ENCODE results near the gene SESTD1. TPM values are rescaled to one million over a fixed set of nuclear protein-coding genes. Genes with fewer than 3 reads are reported as not detected.

The SESTD1 gene
- total and polyA plus RNA-seq, 2 donors from 2014 or later: 9.8 to 93.5 TPM

GRCh38 chr2:179268277-179268925 lies 3.8 kb upstream of the SESTD1 start:
- DNase-seq: no peak
- Histone ChIP-seq H3K36me3 (ENCODE audit: control insufficient read depth in 2 of 3, insufficient read depth in 3 of 3, low read length in 3 of 3) (no peaks in the 10 kb centered on the region), H3K9me3 (ENCODE audit: control insufficient read depth in 2 of 3, insufficient read depth in 1 of 3, low read length in 3 of 3) (no peaks in the 10 kb centered on the region), H3K4me1 (ENCODE audit: control insufficient read depth in 2 of 3, insufficient read depth in 2 of 3, low read depth in 1 of 3, low read length in 3 of 3) (no peaks in the 10 kb centered on the region), H3K4me3 (ENCODE audit: low read length in 3 of 3) (no peak overlapping the region), H3K9ac (ENCODE audit: low read length in 3 of 3) (no peak overlapping the region), H3K27me3 (ENCODE audit: control insufficient read depth, insufficient read depth, low read length) (no peaks in the 10 kb centered on the region), H3K27ac (ENCODE audit: low read depth in 2 of 2, low read length in 2 of 2) (no peak overlapping the region)
- no peak for TF ChIP-seq CTCF (IDR thresholded peaks at IDR 0.05; ENCODE audit: borderline replicate concordance, extremely low read depth, insufficient read depth)
- no peak for FAIRE-seq
- intact Hi-C loops (cut with DNase I): no loop called here

GRCh38 chr2:179266271-179266670 lies 1.6 kb upstream of the SESTD1 start:
- DNase-seq (no peak), FAIRE-seq (no peak)
- H3K4me1 ChIP-seq (ENCODE audit: control insufficient read depth in 2 of 3, insufficient read depth in 2 of 3, low read depth in 1 of 3, low read length in 3 of 3): peaks cover 0 to 4% (median 0%) of the 10 kb centered on the region in 3 donors
- H3K36me3 ChIP-seq (ENCODE audit: control insufficient read depth in 2 of 3, insufficient read depth in 3 of 3, low read length in 3 of 3): no peaks in the 10 kb centered on the region
- H3K9me3 ChIP-seq (ENCODE audit: control insufficient read depth in 2 of 3, insufficient read depth in 1 of 3, low read length in 3 of 3): no peaks in the 10 kb centered on the region
- H3K4me3 ChIP-seq (ENCODE audit: low read length in 3 of 3): no peak overlapping the region
- no peak for TF ChIP-seq CTCF (IDR thresholded peaks at IDR 0.05; ENCODE audit: borderline replicate concordance, extremely low read depth, insufficient read depth)
- H3K27me3 ChIP-seq (ENCODE audit: control insufficient read depth, insufficient read depth, low read length): no peaks in the 10 kb centered on the region
- no peak overlapping the region for H3K27ac ChIP-seq (ENCODE audit: low read depth in 2 of 2, low read length in 2 of 2)
- H3K9ac ChIP-seq (ENCODE audit: low read length in 3 of 3): no peak overlapping the region
- intact Hi-C loops (cut with DNase I): no loop called here

- intact Hi-C loops (cut with DNase I): no loop called here
- H3K27me3 ChIP-seq (ENCODE audit: control insufficient read depth, insufficient read depth, low read length): no peaks in the 10 kb centered on the region
- DNase-seq: no peak
- no peaks in the 10 kb centered on the region for H3K9me3 ChIP-seq (ENCODE audit: control insufficient read depth in 2 of 3, insufficient read depth in 1 of 3, low read length in 3 of 3)
- peaks cover 0 to 4% (median 2%) of the 10 kb centered on the region in 3 donors for H3K4me1 ChIP-seq (ENCODE audit: control insufficient read depth in 2 of 3, insufficient read depth in 2 of 3, low read depth in 1 of 3, low read length in 3 of 3)
- H3K4me3 ChIP-seq (ENCODE audit: low read length in 3 of 3): peak overlapping the region; percentile 55 to 71 (median 63)
- no peak for FAIRE-seq
- no peak for TF ChIP-seq CTCF (IDR thresholded peaks at IDR 0.05; ENCODE audit: borderline replicate concordance, extremely low read depth, insufficient read depth)
- H3K36me3 ChIP-seq (ENCODE audit: control insufficient read depth in 2 of 3, insufficient read depth in 3 of 3, low read length in 3 of 3): no peaks in the 10 kb centered on the region
- H3K27ac ChIP-seq (ENCODE audit: low read depth in 2 of 2, low read length in 2 of 2): peak overlapping the region; percentile 1 to 33
- H3K9ac ChIP-seq (ENCODE audit: low read length in 3 of 3): peak overlapping the region; percentile 10 to 33 (median 15)
Measured at GRCh38 chr2:179265082-179265510, 464 bp upstream of the SESTD1 start.
